ENCODE measurements around the gene HNRNPH1.

The HNRNPH1 gene

GRCh38 chr5:179601871-179602625 lies 21.4 kb downstream of the HNRNPH1 start:
- no peak for DNase-seq

- DNase-seq, result no peak
Observed at GRCh38 chr5:179599973-179600372, 23.5 kb downstream of the HNRNPH1 start.

GRCh38 chr5:179599566-179599965 lies 23.9 kb downstream of the HNRNPH1 start:
- no peak for DNase-seq

GRCh38 chr5:179599100-179599499 lies 24.4 kb downstream of the HNRNPH1 start:
- DNase-seq, result no peak

GRCh38 chr5:179596421-179596820 lies 27.1 kb downstream of the HNRNPH1 start:
- DNase-seq, result peak; percentile 15

- DNase-seq, result no peak
Observed at GRCh38 chr5:179595916-179596315, 27.6 kb downstream of the HNRNPH1 start.

GRCh38 chr5:179588166-179588565 lies 35.3 kb downstream of the HNRNPH1 start:
- DNase-seq, result no peak

- DNase-seq, result no peak
Observed at GRCh38 chr5:179585941-179586401, 37.5 kb downstream of the HNRNPH1 start.

GRCh38 chr5:179577286-179577960 lies 46.0 kb downstream of the HNRNPH1 start:
- DNase-seq, result no peak

GRCh38 chr5:179572386-179572785 lies 51.1 kb downstream of the HNRNPH1 start:
- no peak for DNase-seq

- no peak for DNase-seq
Observed at GRCh38 chr5:179568721-179569120, 54.8 kb downstream of the HNRNPH1 start.

GRCh38 chr5:179564526-179564925 lies 58.9 kb downstream of the HNRNPH1 start:
- no peak for DNase-seq
